ENCODE measurements around the gene FRMD4A. TPM values are rescaled to one million over a fixed set of nuclear protein-coding genes. Genes with fewer than 3 reads are reported as not detected.

Gene FRMD4A
- total RNA-seq, 1 donor from 2014 or later = 0.64 TPM

DNA sequence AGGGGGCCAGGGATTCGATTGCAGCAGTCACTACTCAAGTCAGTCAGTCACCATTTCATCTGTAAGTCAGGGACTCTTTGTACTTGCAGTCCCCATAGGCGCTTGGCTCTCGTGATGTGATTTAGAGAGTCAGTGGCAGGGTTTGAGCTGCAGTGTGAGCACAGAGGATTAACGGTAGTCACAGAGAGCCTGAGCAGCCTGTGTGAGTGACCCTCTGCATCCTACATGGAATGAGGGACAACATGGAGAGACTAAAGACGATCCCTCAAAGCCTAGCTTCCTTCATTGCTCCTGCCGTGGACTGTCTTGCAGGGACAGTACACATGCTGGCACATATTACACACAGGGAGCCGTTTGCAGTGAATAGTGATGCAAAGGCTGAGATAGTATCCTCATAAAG, 687.7 kb downstream of the FRMD4A start:
- DNase-seq (no peak), ATAC-seq (ENCODE audit: low read depth) (no peak)
- Mint-ChIP-seq H3K27me3 (no peaks in the 10 kb centered on the region), H3K4me3 (no peak overlapping the region), H3K4me1 (no peaks in the 10 kb centered on the region), H3K9me3 (peaks cover 28% of the 10 kb centered on the region), H3K27ac (no peak overlapping the region), H3K36me3 (ENCODE audit: low read depth) (peaks cover 84% of the 10 kb centered on the region)
- TF ChIP-seq CTCF (IDR thresholded peaks at IDR 0.05) = no peak
- intact Hi-C loops (cut with micrococcal nuclease) = no loop called here
- ChIA-PET CTCF (no interaction called here), POLR2A (interaction anchor here (0.6 kb wide), 1 partner anchor 145 kb away, joined by 5 read pairs; no protein-coding TSS in a partner anchor)

- Mint-ChIP-seq H3K4me1 (no peaks in the 10 kb centered on the region), H3K9me3 (peaks cover 28% of the 10 kb centered on the region), H3K27ac (no peak overlapping the region), H3K36me3 (ENCODE audit: low read depth) (peaks cover 86% of the 10 kb centered on the region), H3K27me3 (no peaks in the 10 kb centered on the region), H3K4me3 (no peak overlapping the region)
- CTCF ChIA-PET = no interaction called here
- TF ChIP-seq CTCF (IDR thresholded peaks at IDR 0.05) = no peak
- DNase-seq (no peak), ATAC-seq (ENCODE audit: low read depth) (no peak)
- intact Hi-C loops (cut with micrococcal nuclease) = no loop called here
- POLR2A ChIA-PET = no interaction called here
Measured at GRCh38 chr10:13642293-13642692, 688.4 kb downstream of the FRMD4A start.

DNA sequence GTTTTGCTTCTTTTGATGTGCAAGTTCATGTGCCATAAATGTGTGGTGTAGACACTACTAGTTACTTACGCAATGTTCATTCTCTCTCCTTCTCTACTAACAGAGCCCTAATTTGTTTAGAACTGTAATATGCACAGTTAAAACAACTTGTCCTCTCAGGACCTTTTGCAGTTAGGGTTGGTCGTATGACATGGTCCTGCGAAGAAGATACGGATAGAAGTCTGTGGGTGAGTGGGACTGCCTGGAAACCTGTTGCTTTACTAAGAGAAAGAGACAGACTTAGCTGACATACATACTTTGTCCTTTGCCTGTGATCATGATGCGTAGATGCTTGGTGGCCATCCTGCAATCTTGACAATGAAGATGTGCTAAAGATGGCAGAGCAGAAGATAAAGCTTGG, 692.8 kb downstream of the FRMD4A start:
- intact Hi-C loops (cut with micrococcal nuclease) = no loop called here
- Mint-ChIP-seq H3K27ac (no peak overlapping the region), H3K4me3 (no peak overlapping the region), H3K4me1 (no peaks in the 10 kb centered on the region), H3K27me3 (no peaks in the 10 kb centered on the region), H3K36me3 (ENCODE audit: low read depth) (peaks cover 78% of the 10 kb centered on the region), H3K9me3 (peaks cover 26% of the 10 kb centered on the region)
- CTCF ChIA-PET = no interaction called here
- DNase-seq (no peak), ATAC-seq (ENCODE audit: low read depth) (no peak)
- POLR2A ChIA-PET = no interaction called here
- TF ChIP-seq CTCF (IDR thresholded peaks at IDR 0.05) = no peak

- Mint-ChIP-seq H3K9me3 (peaks cover 21% of the 10 kb centered on the region), H3K27me3 (no peaks in the 10 kb centered on the region), H3K4me1 (peaks cover 5% of the 10 kb centered on the region), H3K36me3 (ENCODE audit: low read depth) (peaks cover 77% of the 10 kb centered on the region), H3K4me3 (no peak overlapping the region), H3K27ac (no peak overlapping the region)
- no peak for DNase-seq
- TF ChIP-seq CTCF (IDR thresholded peaks at IDR 0.05) = no peak
- ChIA-PET CTCF (no interaction called here), POLR2A (no interaction called here)
- intact Hi-C loops (cut with micrococcal nuclease) = no loop called here
- ATAC-seq (ENCODE audit: low read depth) = no peak
Measured at GRCh38 chr10:13637303-13637856, 693.3 kb downstream of the FRMD4A start.

GRCh38 chr10:13636776-13637175, 693.9 kb downstream of the FRMD4A start:
- Mint-ChIP-seq H3K27me3 (no peaks in the 10 kb centered on the region), H3K36me3 (ENCODE audit: low read depth) (peaks cover 71% of the 10 kb centered on the region), H3K9me3 (peaks cover 15% of the 10 kb centered on the region), H3K27ac (no peak overlapping the region), H3K4me3 (no peak overlapping the region), H3K4me1 (peaks cover 8% of the 10 kb centered on the region)
- TF ChIP-seq CTCF (IDR thresholded peaks at IDR 0.05) = no peak
- ChIA-PET POLR2A (no interaction called here), CTCF (no interaction called here)
- DNase-seq = no peak
- no peak for ATAC-seq (ENCODE audit: low read depth)
- intact Hi-C loops (cut with micrococcal nuclease) = no loop called here

Data from activated B cell treated with CpG ODN at 0.5 μM for 24 hours (primary cell).